Measurements from ENCODE around the gene MYH14.

DNA sequence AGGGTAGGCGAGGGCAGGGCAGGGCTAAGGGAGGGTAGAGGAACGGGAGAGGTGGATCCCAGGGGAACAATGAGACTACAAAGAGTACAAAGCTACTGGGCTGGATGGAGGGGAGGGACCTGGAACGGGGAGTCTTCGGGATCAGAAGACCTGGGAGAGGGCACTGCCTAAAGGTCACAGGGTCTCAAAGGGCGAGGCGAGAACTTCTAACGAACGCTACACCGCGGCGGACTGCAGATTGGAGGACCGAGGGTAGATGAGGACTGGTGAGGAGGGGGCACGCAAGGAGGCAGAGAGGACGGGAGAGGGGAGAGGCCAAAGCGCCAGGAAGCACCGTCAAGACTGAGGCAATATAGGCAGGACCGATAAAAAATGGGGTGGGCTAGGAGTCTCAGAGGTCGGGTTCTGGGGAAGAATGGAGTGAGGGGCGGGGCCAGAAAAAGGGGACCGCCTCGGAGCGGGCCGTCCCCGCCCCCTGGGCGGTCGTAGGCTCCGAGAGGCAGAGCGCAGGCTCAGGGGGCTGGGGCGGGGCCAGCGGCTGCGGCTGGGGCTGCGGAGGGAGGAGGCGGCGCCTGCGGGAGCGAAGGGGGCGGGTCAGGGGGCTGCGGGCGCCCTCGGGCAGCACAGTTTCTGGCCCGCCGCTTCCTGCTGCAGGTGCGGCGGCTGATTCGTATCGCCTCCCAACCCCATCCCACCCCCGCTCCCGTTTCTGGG lies 127.1 kb downstream of the MYH14 start:
- TF ChIP-seq, protein P1, sequence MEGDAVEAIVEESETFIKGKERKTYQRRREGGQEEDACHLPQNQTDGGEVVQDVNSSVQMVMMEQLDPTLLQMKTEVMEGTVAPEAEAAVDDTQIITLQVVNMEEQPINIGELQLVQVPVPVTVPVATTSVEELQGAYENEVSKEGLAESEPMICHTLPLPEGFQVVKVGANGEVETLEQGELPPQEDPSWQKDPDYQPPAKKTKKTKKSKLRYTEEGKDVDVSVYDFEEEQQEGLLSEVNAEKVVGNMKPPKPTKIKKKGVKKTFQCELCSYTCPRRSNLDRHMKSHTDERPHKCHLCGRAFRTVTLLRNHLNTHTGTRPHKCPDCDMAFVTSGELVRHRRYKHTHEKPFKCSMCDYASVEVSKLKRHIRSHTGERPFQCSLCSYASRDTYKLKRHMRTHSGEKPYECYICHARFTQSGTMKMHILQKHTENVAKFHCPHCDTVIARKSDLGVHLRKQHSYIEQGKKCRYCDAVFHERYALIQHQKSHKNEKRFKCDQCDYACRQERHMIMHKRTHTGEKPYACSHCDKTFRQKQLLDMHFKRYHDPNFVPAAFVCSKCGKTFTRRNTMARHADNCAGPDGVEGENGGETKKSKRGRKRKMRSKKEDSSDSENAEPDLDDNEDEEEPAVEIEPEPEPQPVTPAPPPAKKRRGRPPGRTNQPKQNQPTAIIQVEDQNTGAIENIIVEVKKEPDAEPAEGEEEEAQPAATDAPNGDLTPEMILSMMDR (IDR thresholded peaks at IDR 0.05; ENCODE audit: control extremely low read depth in 1 of 3, insufficient read depth in 1 of 3, low read depth in 1 of 3, low read length in 3 of 3): no peak
- TF ChIP-seq, protein P2, sequence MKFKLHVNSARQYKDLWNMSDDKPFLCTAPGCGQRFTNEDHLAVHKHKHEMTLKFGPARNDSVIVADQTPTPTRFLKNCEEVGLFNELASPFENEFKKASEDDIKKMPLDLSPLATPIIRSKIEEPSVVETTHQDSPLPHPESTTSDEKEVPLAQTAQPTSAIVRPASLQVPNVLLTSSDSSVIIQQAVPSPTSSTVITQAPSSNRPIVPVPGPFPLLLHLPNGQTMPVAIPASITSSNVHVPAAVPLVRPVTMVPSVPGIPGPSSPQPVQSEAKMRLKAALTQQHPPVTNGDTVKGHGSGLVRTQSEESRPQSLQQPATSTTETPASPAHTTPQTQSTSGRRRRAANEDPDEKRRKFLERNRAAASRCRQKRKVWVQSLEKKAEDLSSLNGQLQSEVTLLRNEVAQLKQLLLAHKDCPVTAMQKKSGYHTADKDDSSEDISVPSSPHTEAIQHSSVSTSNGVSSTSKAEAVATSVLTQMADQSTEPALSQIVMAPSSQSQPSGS (IDR thresholded peaks at IDR 0.05; ENCODE audit: low read length): no peak
- TF ChIP-seq JUND (IDR thresholded peaks at IDR 0.05; ENCODE audit: low read length) (no peak), CEBPB (IDR thresholded peaks at IDR 0.05; ENCODE audit: low read depth, low read length) (no peak), EZH2 (IDR thresholded peaks at IDR 0.05; ENCODE audit: low read depth, low read length, severe bottlenecking) (no peak), SRF (IDR thresholded peaks at IDR 0.05; ENCODE audit: low read depth, low read length) (no peak), NRF1 (IDR thresholded peaks at IDR 0.05; ENCODE audit: low read depth, low read length) (peak; percentile 45; the same call in 1 of the 2 replicates), MAFK (IDR thresholded peaks at IDR 0.05; ENCODE audit: low read depth, low read length) (no peak), POLR2A (IDR thresholded peaks at IDR 0.05; ENCODE audit: control extremely low read depth in 1 of 2, low read depth in 2 of 2, low read length in 2 of 2) (peak in 1 of 2 experiments; percentile 46), RAD21 (IDR thresholded peaks at IDR 0.05 in 1 of 2, conservative IDR thresholded peaks at IDR 0.05 in 1 of 2; ENCODE audit: low read depth in 2 of 2, low read length in 2 of 2) (no peak)
